Nephron progenitor cell (in vitro differentiated cells): ENCODE data around the gene PRIM2.

Experiments
- DNase-seq: peaks from one replicate; pipeline ENCODE4 v3.0.0; 2021
- H3K27ac Mint-ChIP-seq: 2 replicates; pipeline ENCODE4 v1.8.0; 2021; ENCODE audit warnings: mild to moderate bottlenecking, moderate library complexity, mixed read lengths
- H3K27me3 Mint-ChIP-seq: 2 replicates; pipeline ENCODE4 v1.8.0; 2021; ENCODE audit warnings: mild to moderate bottlenecking, low read depth, mixed read lengths; ENCODE audit not compliant: poor library complexity
- H3K36me3 Mint-ChIP-seq: 2 replicates; pipeline ENCODE4 v1.8.0; 2021; ENCODE audit warnings: low read depth, mixed read lengths
- H3K4me1 Mint-ChIP-seq: 2 replicates; pipeline ENCODE4 v1.8.0; 2021; ENCODE audit warnings: mixed read lengths
- H3K4me3 Mint-ChIP-seq: 2 replicates; pipeline ENCODE4 v1.8.0; 2021; ENCODE audit warnings: mild to moderate bottlenecking, moderate library complexity, mixed read lengths
- H3K9me3 Mint-ChIP-seq: 2 replicates; pipeline ENCODE4 v1.8.0; 2021; ENCODE audit warnings: mild to moderate bottlenecking, moderate library complexity, mixed read lengths
- CTCF ChIP-seq: fragments of 200-600 bp; sonication (generic); IDR thresholded peaks from 2 replicates; pipeline ENCODE4 v1.5.0; 2021; ENCODE audit warnings: antibody characterized with exemption

PRIM2 gene

GRCh38 chr6:57313009-57313408 lies 4.4 kb upstream of the PRIM2 start:
- Mint-ChIP-seq H3K4me1 (peaks cover 8% of the 10 kb centered on the region), H3K27me3 (peaks cover 9% of the 10 kb centered on the region), H3K4me3 (no peak overlapping the region), H3K9me3 (peaks cover 6% of the 10 kb centered on the region), H3K27ac (no peak overlapping the region), H3K36me3 (no peaks in the 10 kb centered on the region)
- no peak for DNase-seq
- TF ChIP-seq CTCF = no peak

- peaks cover 6% of the 10 kb centered on the region for H3K9me3 Mint-ChIP-seq
- peaks cover 16% of the 10 kb centered on the region for H3K4me1 Mint-ChIP-seq
- H3K36me3 Mint-ChIP-seq = peaks cover 3% of the 10 kb centered on the region
- no peak overlapping the region for H3K4me3 Mint-ChIP-seq
- H3K27me3 Mint-ChIP-seq = peaks cover 9% of the 10 kb centered on the region
- DNase-seq = no peak
- no peak overlapping the region for H3K27ac Mint-ChIP-seq
- TF ChIP-seq CTCF = no peak
These were observed 3.5 kb upstream of the PRIM2 start for GRCh38 chr6:57313711-57314471.

- Mint-ChIP-seq H3K27me3 (peaks cover 6% of the 10 kb centered on the region), H3K4me1 (peaks cover 25% of the 10 kb centered on the region), H3K9me3 (peaks cover 4% of the 10 kb centered on the region), H3K4me3 (no peak overlapping the region), H3K27ac (no peak overlapping the region), H3K36me3 (peaks cover 13% of the 10 kb centered on the region)
- DNase-seq = no peak
- no peak for TF ChIP-seq CTCF
These were observed 2.3 kb upstream of the PRIM2 start for GRCh38 chr6:57315111-57315510.

GRCh38 chr6:57315851-57316250 lies 1.6 kb upstream of the PRIM2 start:
- peaks cover 25% of the 10 kb centered on the region for H3K4me1 Mint-ChIP-seq
- no peak for DNase-seq
- no peak for TF ChIP-seq CTCF
- H3K9me3 Mint-ChIP-seq = no peaks in the 10 kb centered on the region
- peaks cover 21% of the 10 kb centered on the region for H3K36me3 Mint-ChIP-seq
- no peak overlapping the region for H3K27ac Mint-ChIP-seq
- peaks cover 6% of the 10 kb centered on the region for H3K27me3 Mint-ChIP-seq
- H3K4me3 Mint-ChIP-seq = no peak overlapping the region

GRCh38 chr6:57316581-57317059 lies 810 bp upstream of the PRIM2 start:
- Mint-ChIP-seq H3K4me3 (peak overlapping the region; percentile 99), H3K36me3 (peaks cover 28% of the 10 kb centered on the region), H3K4me1 (peaks cover 25% of the 10 kb centered on the region), H3K27ac (no peak overlapping the region), H3K9me3 (no peaks in the 10 kb centered on the region), H3K27me3 (peaks cover 3% of the 10 kb centered on the region)
- peak; percentile 77 for DNase-seq
- TF ChIP-seq CTCF = peak; percentile 78

GRCh38 chr6:57324538-57324937 lies 7.1 kb downstream of the PRIM2 start:
- TF ChIP-seq CTCF = peak; percentile 19
- H3K27me3 Mint-ChIP-seq = no peaks in the 10 kb centered on the region
- peaks cover 94% of the 10 kb centered on the region for H3K36me3 Mint-ChIP-seq
- H3K27ac Mint-ChIP-seq = no peak overlapping the region
- no peak overlapping the region for H3K4me3 Mint-ChIP-seq
- DNase-seq = no peak
- peaks cover 2% of the 10 kb centered on the region for H3K4me1 Mint-ChIP-seq
- H3K9me3 Mint-ChIP-seq = peaks cover 31% of the 10 kb centered on the region
